D721Med (cell line): ENCODE data around the gene LINGO4.

Experiments
- DNase-seq: peaks from one replicate; pipeline ENCODE4 v3.0.0; 2011; ENCODE audit warnings: low spot score; ENCODE audit not compliant: insufficient read length
- FAIRE-seq: peaks from 2 replicates; lab custom pipeline; 2011; peaks lifted over from hg19 to GRCh38; lab: Jason Lieb, UNC
- CTCF ChIP-seq: IDR thresholded peaks from 2 replicates; pipeline ENCODE4 v1.5.1; 2012; ENCODE audit warnings: mild to moderate bottlenecking, control low read depth; ENCODE audit not compliant: insufficient read depth; ENCODE audit errors: missing control alignments

The LINGO4 gene

GRCh38 chr1:151834239-151834638 lies 29.0 kb upstream of the LINGO4 start:
- TF ChIP-seq CTCF: no peak
- DNase-seq (no peak), FAIRE-seq (no peak)

- TF ChIP-seq CTCF: no peak
- DNase-seq (no peak), FAIRE-seq (no peak)
These were observed 28.1 kb upstream of the LINGO4 start for GRCh38 chr1:151833172-151833900.

- FAIRE-seq: no peak
- no peak for DNase-seq
- TF ChIP-seq CTCF: no peak
These were observed 27.2 kb upstream of the LINGO4 start for GRCh38 chr1:151832318-151832980.

- no peak for FAIRE-seq
- no peak for TF ChIP-seq CTCF
- no peak for DNase-seq
These were observed 26.4 kb upstream of the LINGO4 start, which contains the start of gene RORC for GRCh38 chr1:151831605-151832004. Gene RORC (minus strand): TSS chr1:151831802. CDS start chr1:151831764, 38 bp downstream.

GRCh38 chr1:151831256-151831591 lies 26.0 kb upstream of the LINGO4 start:
- FAIRE-seq: no peak
- TF ChIP-seq CTCF: no peak

GRCh38 chr1:151830055-151830454 lies 24.8 kb upstream of the LINGO4 start:
- TF ChIP-seq CTCF: no peak
- DNase-seq (no peak), FAIRE-seq (no peak)

More at GRCh38 chr1:151831256-151831591, 26.0 kb upstream of the LINGO4 start:
- DNase-seq: no peak
